H9 (cell line): ENCODE data around the gene PADI4. TPM values are rescaled to one million over a fixed set of nuclear protein-coding genes. Genes with fewer than 3 reads are reported as not detected.

Source experiments
- DNase-seq: peaks from one replicate; pipeline ENCODE4 v3.0.0-alpha.2; 2017
- H2AFZ ChIP-seq: one replicate; pipeline ENCODE4 v1.6.1; 2013; ENCODE audit warnings: mild to moderate bottlenecking, low read length, control low read depth, moderate library complexity
- H2AK5ac ChIP-seq: 2 replicates; pipeline ENCODE4 v1.6.1; 2013; ENCODE audit warnings: low read length, control low read depth, mixed read lengths; ENCODE audit not compliant: insufficient read length
- H2BK120ac ChIP-seq: one replicate; pipeline ENCODE4 v1.6.1; 2013; ENCODE audit warnings: low read depth, mild to moderate bottlenecking, low read length, control low read depth, inconsistent platforms; ENCODE audit not compliant: poor library complexity, severe bottlenecking
- H2BK12ac ChIP-seq: 2 replicates; pipeline ENCODE4 v1.6.1; 2013; ENCODE audit warnings: low read length, control low read depth, mixed read lengths, low read depth; ENCODE audit not compliant: insufficient read length
- H2BK15ac ChIP-seq: 2 replicates; pipeline ENCODE4 v1.6.1; 2013; ENCODE audit warnings: low read depth, low read length, control low read depth
- H2BK20ac ChIP-seq: one replicate; pipeline ENCODE4 v1.6.1; 2013; ENCODE audit warnings: low read depth, mild to moderate bottlenecking, low read length, control low read depth, inconsistent platforms; ENCODE audit not compliant: poor library complexity, severe bottlenecking
- H2BK5ac ChIP-seq: 2 replicates; pipeline ENCODE4 v1.6.1; 2013; ENCODE audit warnings: low read length, control low read depth, mixed read lengths; ENCODE audit not compliant: insufficient read length
- H3K14ac ChIP-seq: 2 replicates; pipeline ENCODE4 v1.6.1; 2013; ENCODE audit warnings: low read length, control low read depth; ENCODE audit not compliant: insufficient read depth
- H3K18ac ChIP-seq: 2 replicates; pipeline ENCODE4 v1.6.1; 2013; ENCODE audit warnings: low read depth, mild to moderate bottlenecking, mixed read lengths, low read length, control low read depth; ENCODE audit not compliant: insufficient read length
- H3K23ac ChIP-seq: 2 replicates; pipeline ENCODE4 v1.6.1; 2013; ENCODE audit warnings: low read length, control low read depth, mixed read lengths, low read depth; ENCODE audit not compliant: insufficient read length
- H3K23me2 ChIP-seq: 2 replicates; pipeline ENCODE4 v1.6.1; 2013; ENCODE audit warnings: low read depth, mild to moderate bottlenecking, mixed read lengths, low read length, control low read depth; ENCODE audit not compliant: insufficient read length, poor library complexity, severe bottlenecking
- H3K27ac ChIP-seq: 2 replicates; pipeline ENCODE4 v1.5.1; 2013; ENCODE audit warnings: low read length, control low read depth, mixed read lengths, low read depth; ENCODE audit not compliant: insufficient read length
- H3K27me3 ChIP-seq: 2 replicates; pipeline ENCODE4 v1.6.1; 2013; ENCODE audit warnings: low read length, control low read depth, inconsistent platforms; ENCODE audit not compliant: insufficient read depth
- H3K4ac ChIP-seq: 2 replicates; pipeline ENCODE4 v1.6.1; 2013; ENCODE audit warnings: low read depth, mild to moderate bottlenecking, control low read depth, inconsistent platforms, low read length, moderate library complexity
- H3K4me1 ChIP-seq: 2 replicates; pipeline ENCODE4 v1.6.1; 2013; ENCODE audit warnings: low read length, control low read depth, inconsistent platforms; ENCODE audit not compliant: insufficient read depth
- H3K4me2 ChIP-seq: 2 replicates; pipeline ENCODE4 v1.6.1; 2013; ENCODE audit warnings: low read length, control low read depth, mixed read lengths; ENCODE audit not compliant: insufficient read length, insufficient read depth
- H3K56ac ChIP-seq: 2 replicates; pipeline ENCODE4 v1.6.1; 2013; ENCODE audit warnings: low read depth, mild to moderate bottlenecking, mixed read lengths, low read length, control low read depth; ENCODE audit not compliant: insufficient read length
- H3K79me1 ChIP-seq: 2 replicates; pipeline ENCODE4 v1.6.1; 2013; ENCODE audit warnings: low read depth, mild to moderate bottlenecking, moderate library complexity, low read length, control low read depth, inconsistent platforms; ENCODE audit not compliant: insufficient read depth, poor library complexity, severe bottlenecking
- H3K79me2 ChIP-seq: 2 replicates; pipeline ENCODE4 v1.6.1; 2013; ENCODE audit warnings: low read length, control low read depth, inconsistent platforms; ENCODE audit not compliant: insufficient read depth
- H3K9ac ChIP-seq: 2 replicates; pipeline ENCODE4 v1.6.1; 2013; ENCODE audit warnings: low read length, control low read depth, mixed read lengths; ENCODE audit not compliant: insufficient read length; ENCODE audit errors: extremely low read depth
- H3K9me3 ChIP-seq: one replicate; pipeline ENCODE4 v1.6.1; 2013; ENCODE audit warnings: low read depth, low read length, inconsistent platforms; ENCODE audit not compliant: control insufficient read depth
- H3T11ph ChIP-seq: one replicate; pipeline ENCODE4 v1.6.1; 2013; ENCODE audit warnings: mild to moderate bottlenecking, low read length, control low read depth, inconsistent platforms
- H4K20me1 ChIP-seq: one replicate; pipeline ENCODE4 v1.6.1; 2013; ENCODE audit not compliant: control insufficient read depth, insufficient read length, insufficient read depth
- H4K5ac ChIP-seq: 2 replicates; pipeline ENCODE4 v1.6.1; 2013; ENCODE audit warnings: low read depth, mild to moderate bottlenecking, mixed read lengths, low read length, control low read depth; ENCODE audit not compliant: insufficient read length
- H4K8ac ChIP-seq: replicated peaks from 2 replicates; pipeline ENCODE4 v1.6.1; 2013; ENCODE audit warnings: low read length, control low read depth, mixed read lengths, low read depth; ENCODE audit not compliant: insufficient read length
- H4K91ac ChIP-seq: 2 replicates; pipeline ENCODE4 v1.6.1; 2013; ENCODE audit warnings: low read depth, mild to moderate bottlenecking, moderate library complexity, mixed read lengths, low read length, control low read depth; ENCODE audit not compliant: insufficient read length
- H3K27ac Mint-ChIP-seq, 3 experiments: 2 replicates in 2 of 3; 3 replicates in 1 of 3; pipeline ENCODE4 v1.8.0; 2020 to 2021; ENCODE audit warnings: mixed read lengths in 3 of 3, mild to moderate bottlenecking in 1 of 3, moderate library complexity in 1 of 3
- H3K27me3 Mint-ChIP-seq: 2 replicates; pipeline ENCODE4 v1.8.0; 2021; ENCODE audit warnings: low read depth, mild to moderate bottlenecking, moderate library complexity, mixed read lengths
- H3K36me3 Mint-ChIP-seq, 3 experiments: 2 replicates in 2 of 3; 3 replicates in 1 of 3; pipeline ENCODE4 v1.8.0; 2020 to 2021; ENCODE audit warnings: low read depth in 3 of 3, mixed read lengths in 3 of 3; ENCODE audit not compliant: insufficient read depth in 1 of 3
- H3K4me1 Mint-ChIP-seq, 2 experiments: 2 replicates each; pipeline ENCODE4 v1.8.0; 2020; ENCODE audit warnings: mixed read lengths in 2 of 2
- H3K4me3 Mint-ChIP-seq, 2 experiments: 2 replicates in 1 of 2; 3 replicates in 1 of 2; pipeline ENCODE4 v1.8.0; 2020 to 2021; ENCODE audit warnings: mild to moderate bottlenecking in 2 of 2, mixed read lengths in 2 of 2, moderate library complexity in 1 of 2
- H3K9me3 Mint-ChIP-seq, 2 experiments: 2 replicates in 1 of 2; 3 replicates in 1 of 2; pipeline ENCODE4 v1.8.0; 2020; ENCODE audit warnings: mild to moderate bottlenecking in 2 of 2, mixed read lengths in 2 of 2, moderate library complexity in 1 of 2
- CTCF ChIP-seq: fragments of 200-600 bp; sonication (generic); conservative IDR thresholded peaks from 3 replicates; pipeline ENCODE4 v1.8.0; 2021; ENCODE audit warnings: antibody characterized with exemption, mild to moderate bottlenecking
- WGBS: extraction: QIAGEN DNeasy Blood & Tissue Kit; methylation state at CpG from one replicate; pipeline ENCODE4 v1.1.7; 2013; ENCODE audit warnings: missing lambda C conversion rate, low lambda C conversion rate, mixed read lengths; ENCODE audit not compliant: insufficient read length; ENCODE audit errors: extremely low coverage; 5-methylcytosine and 5-hydroxymethylcytosine counted together
- long read RNA-seq: library from polyadenylated mRNA; unstranded; transcript quantifications from one replicate; pipeline ENCODE4 v2.0.0, GENCODE V29; 2020
- total RNA-seq: library from RNA; stranded (reverse); gene quantifications from 2 replicates; pipeline ENCODE4 v1.2.1, GENCODE V29; 2021

The PADI4 gene
- 0.13 and 0.18 TPM in 2 replicates for total RNA-seq
- long read RNA-seq, partial matches to known transcripts: 0 of 2 reads
- long read RNA-seq, other reads (novel, unspliced or antisense): 1 of 2 reads

- H2AK5ac ChIP-seq: no peak within 1 kb of the TSS
- no peak within 1 kb of the TSS for H4K91ac ChIP-seq
- DNase-seq: no peak
- H3K4me1 ChIP-seq: peaks cover 3% of the 10 kb centered on the region; the same call in 1 of the 2 replicates
- Mint-ChIP-seq H3K36me3 (peaks cover 0 to 2% (median under 1%) of the 10 kb centered on the region in 3 experiments; a peak in 4 of 7 replicates), H3K27ac (peak within 1 kb of the TSS in 1 of 3 experiments; percentile 77; a peak in 2 of 7 replicates), H3K27me3 (peaks cover 3% of the 10 kb centered on the region), H3K4me3 (no peak within 1 kb of the TSS; a peak in 1 of 5 replicates), H3K4me1 (peaks cover 41 to 51% of the 10 kb centered on the region in 2 experiments), H3K9me3 (peaks cover under 1 to 1% of the 10 kb centered on the region in 2 experiments; a peak in 4 of 5 replicates)
- no peaks in the 10 kb centered on the region for H3K79me1 ChIP-seq
- TF ChIP-seq CTCF: no peak
- no peak within 1 kb of the TSS for H2BK20ac ChIP-seq
- H4K8ac ChIP-seq: no peak within 1 kb of the TSS
- no peak within 1 kb of the TSS for H3K9ac ChIP-seq
- no peak within 1 kb of the TSS for H3K27ac ChIP-seq
- H3K14ac ChIP-seq: no peak within 1 kb of the TSS
- no peak within 1 kb of the TSS for H2BK15ac ChIP-seq
- H3K23me2 ChIP-seq: no peaks in the 10 kb centered on the region
- peaks cover under 1% of the 10 kb centered on the region for H3K9me3 ChIP-seq
- WGBS: no CpG with 5 or more reads among the region's 8 CpGs
- no peak within 1 kb of the TSS for H3K23ac ChIP-seq
- H4K5ac ChIP-seq: no peak within 1 kb of the TSS
- H3T11ph ChIP-seq: no peak within 1 kb of the TSS
- no peak within 1 kb of the TSS for H2AFZ ChIP-seq
- H3K56ac ChIP-seq: no peak within 1 kb of the TSS
- no peak within 1 kb of the TSS for H2BK5ac ChIP-seq
- no peak within 1 kb of the TSS for H3K4me2 ChIP-seq
- no peaks in the 10 kb centered on the region for H3K27me3 ChIP-seq
- no peak within 1 kb of the TSS for H3K4ac ChIP-seq
- no peak within 1 kb of the TSS for H2BK120ac ChIP-seq
- no peak within 1 kb of the TSS for H2BK12ac ChIP-seq
- no peaks in the 10 kb centered on the region for H4K20me1 ChIP-seq
- H3K18ac ChIP-seq: peak within 1 kb of the TSS; percentile 67
- H3K79me2 ChIP-seq: no peaks in the 10 kb centered on the region
Measured at GRCh38 chr1:17307946-17308345, at the start of gene PADI4. TSS of gene PADI4 (plus strand) at chr1:17308197. CDS start at chr1:17308223, 26 bp downstream.
